CD4-positive, CD25-positive, alpha-beta regulatory T cell (primary cell): ENCODE data around the gene NFAT5. TPM values are rescaled to one million over a fixed set of nuclear protein-coding genes. Genes with fewer than 3 reads are reported as not detected.
A peak's percentile ranks its signal among the peaks of the same experiment; 100 is the strongest.
"Not testable (repeated sequence)": the region's sequence is repeated elsewhere in the genome, so short reads cannot be mapped to it uniquely, and the experiment has no call there.

Experiments used
- ATAC-seq, 2 donors: fragments of 150-1000 bp; cut with Tn5 transposase; one replicate each; pipeline ENCODE4 v1.10.0; 2021; ENCODE audit warnings: low read depth in 2 of 2, moderate number of reproducible peaks in 2 of 2, moderate library complexity in 1 of 2
- DNase-seq, 3 donors: peaks; one replicate each; pipeline versions ENCODE4 v3.0.0 to v3.0.0-alpha.2; 2012 to 2022; ENCODE audit warnings: mixed read lengths in 1 of 3
- H3K27ac ChIP-seq: one replicate; pipeline ENCODE4 v1.7.0; 2013; ENCODE audit warnings: mild to moderate bottlenecking, low read length; ENCODE audit not compliant: insufficient read depth, poor library complexity, severe bottlenecking
- H3K27me3 ChIP-seq: one replicate; pipeline ENCODE4 v1.7.0; 2013; ENCODE audit warnings: low read length; ENCODE audit not compliant: control insufficient read depth, insufficient read depth
- H3K36me3 ChIP-seq: one replicate; pipeline ENCODE4 v1.7.0; 2013; ENCODE audit warnings: mild to moderate bottlenecking, low read length, moderate library complexity; ENCODE audit not compliant: control insufficient read depth, insufficient read depth
- H3K4me1 ChIP-seq: 2 replicates; pipeline ENCODE4 v1.7.0; 2013; ENCODE audit warnings: mild to moderate bottlenecking, low read length; ENCODE audit not compliant: insufficient read depth, control insufficient read depth, poor library complexity, severe bottlenecking
- H3K4me3 ChIP-seq: one replicate; pipeline ENCODE4 v1.7.0; 2013; ENCODE audit warnings: low read depth, mild to moderate bottlenecking, low read length, moderate library complexity
- H3K9me3 ChIP-seq, 2 experiments: 1 replicate in 1 of 2; 2 replicates in 1 of 2; pipeline ENCODE4 v1.7.0; 2013; ENCODE audit warnings: low read length in 2 of 2, mild to moderate bottlenecking in 1 of 2, moderate library complexity in 1 of 2; ENCODE audit not compliant: control insufficient read depth in 2 of 2
- H3K27ac Mint-ChIP-seq, 3 donors: one replicate each; pipeline ENCODE4 v1.8.0; 2020 to 2022; ENCODE audit warnings: mild to moderate bottlenecking in 3 of 3, mixed read lengths in 3 of 3, moderate library complexity in 2 of 3
- H3K27me3 Mint-ChIP-seq: one replicate; pipeline ENCODE4 v1.8.0; 2022; ENCODE audit warnings: mild to moderate bottlenecking, mixed read lengths
- H3K36me3 Mint-ChIP-seq: one replicate; pipeline ENCODE4 v1.8.0; 2020; ENCODE audit warnings: mixed read lengths
- H3K4me1 Mint-ChIP-seq, 4 donors: one replicate each; pipeline ENCODE4 v1.8.0; 2020 to 2022; ENCODE audit warnings: mixed read lengths in 4 of 4, mild to moderate bottlenecking in 1 of 4
- H3K4me3 Mint-ChIP-seq, 4 donors: one replicate each; pipeline ENCODE4 v1.8.0; 2020 to 2022; ENCODE audit warnings: mild to moderate bottlenecking in 4 of 4, mixed read lengths in 4 of 4, moderate library complexity in 3 of 4
- H3K9me3 Mint-ChIP-seq, 7 donors: one replicate each; pipeline ENCODE4 v1.8.0; 2020 to 2022; ENCODE audit warnings: mixed read lengths in 7 of 7, mild to moderate bottlenecking in 3 of 7, moderate library complexity in 2 of 7
- polyA plus RNA-seq, 4 donors: library from polyadenylated mRNA; unstranded; fragments of 300-500 nt; fragmentation: Illumina TruSeq; gene quantifications; one replicate each; pipeline ENCODE4 v1.2.3, GENCODE V29; 2021
- total RNA-seq: library from RNA; stranded (reverse); gene quantifications from one replicate; pipeline ENCODE4 v1.2.3, GENCODE V29; 2022

Gene NFAT5, protein sequence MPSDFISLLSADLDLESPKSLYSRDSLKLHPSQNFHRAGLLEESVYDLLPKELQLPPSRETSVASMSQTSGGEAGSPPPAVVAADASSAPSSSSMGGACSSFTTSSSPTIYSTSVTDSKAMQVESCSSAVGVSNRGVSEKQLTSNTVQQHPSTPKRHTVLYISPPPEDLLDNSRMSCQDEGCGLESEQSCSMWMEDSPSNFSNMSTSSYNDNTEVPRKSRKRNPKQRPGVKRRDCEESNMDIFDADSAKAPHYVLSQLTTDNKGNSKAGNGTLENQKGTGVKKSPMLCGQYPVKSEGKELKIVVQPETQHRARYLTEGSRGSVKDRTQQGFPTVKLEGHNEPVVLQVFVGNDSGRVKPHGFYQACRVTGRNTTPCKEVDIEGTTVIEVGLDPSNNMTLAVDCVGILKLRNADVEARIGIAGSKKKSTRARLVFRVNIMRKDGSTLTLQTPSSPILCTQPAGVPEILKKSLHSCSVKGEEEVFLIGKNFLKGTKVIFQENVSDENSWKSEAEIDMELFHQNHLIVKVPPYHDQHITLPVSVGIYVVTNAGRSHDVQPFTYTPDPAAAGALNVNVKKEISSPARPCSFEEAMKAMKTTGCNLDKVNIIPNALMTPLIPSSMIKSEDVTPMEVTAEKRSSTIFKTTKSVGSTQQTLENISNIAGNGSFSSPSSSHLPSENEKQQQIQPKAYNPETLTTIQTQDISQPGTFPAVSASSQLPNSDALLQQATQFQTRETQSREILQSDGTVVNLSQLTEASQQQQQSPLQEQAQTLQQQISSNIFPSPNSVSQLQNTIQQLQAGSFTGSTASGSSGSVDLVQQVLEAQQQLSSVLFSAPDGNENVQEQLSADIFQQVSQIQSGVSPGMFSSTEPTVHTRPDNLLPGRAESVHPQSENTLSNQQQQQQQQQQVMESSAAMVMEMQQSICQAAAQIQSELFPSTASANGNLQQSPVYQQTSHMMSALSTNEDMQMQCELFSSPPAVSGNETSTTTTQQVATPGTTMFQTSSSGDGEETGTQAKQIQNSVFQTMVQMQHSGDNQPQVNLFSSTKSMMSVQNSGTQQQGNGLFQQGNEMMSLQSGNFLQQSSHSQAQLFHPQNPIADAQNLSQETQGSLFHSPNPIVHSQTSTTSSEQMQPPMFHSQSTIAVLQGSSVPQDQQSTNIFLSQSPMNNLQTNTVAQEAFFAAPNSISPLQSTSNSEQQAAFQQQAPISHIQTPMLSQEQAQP (N-terminal part only)
- total RNA-seq (57.6 TPM), polyA plus RNA-seq (10 to 100 TPM in 2 of 4 donors, 1 to 10 TPM in 2; 7.0 to 12.0 (median 10.0) TPM)

GRCh38 chr16:69565671-69566239 lies at the start of gene NFAT5:
NFAT5 (plus strand) TSS chr16:69565966; CDS start chr16:69566302, 336 bp downstream.
- H3K36me3 ChIP-seq, result no peaks in the 10 kb centered on the region
- peak within 1 kb of the TSS; percentile 96 to 99 (median 98) for H3K4me3 Mint-ChIP-seq
- peak within 1 kb of the TSS; percentile 88 for H3K27ac ChIP-seq
- no peaks in the 10 kb centered on the region for H3K27me3 ChIP-seq
- ATAC-seq (peak; percentile 75 to 77), DNase-seq (peak; percentile 80 to 94 (median 89))
- H3K4me3 ChIP-seq, result peak within 1 kb of the TSS; percentile 95
- no peaks in the 10 kb centered on the region for H3K9me3 ChIP-seq
- H3K36me3 Mint-ChIP-seq, result peaks cover 3% of the 10 kb centered on the region
- H3K27me3 Mint-ChIP-seq, result peaks cover 13% of the 10 kb centered on the region
- H3K4me1 ChIP-seq, result peaks cover 48% of the 10 kb centered on the region
- H3K9me3 Mint-ChIP-seq, result peaks cover 0 to 4% (median 0%) of the 10 kb centered on the region in 7 donors
- peak within 1 kb of the TSS; percentile 97 to 99 (median 97) for H3K27ac Mint-ChIP-seq
- peaks cover 34 to 52% (median 46%) of the 10 kb centered on the region in 4 donors for H3K4me1 Mint-ChIP-seq

GRCh38 chr16:69517914-69518313 lies 47.9 kb upstream of the NFAT5 start:
- not testable (repeated sequence) for DNase-seq, H3K27me3 Mint-ChIP-seq, H3K9me3 ChIP-seq, H3K9me3 Mint-ChIP-seq, H3K4me1 Mint-ChIP-seq, H3K36me3 ChIP-seq, H3K27ac ChIP-seq, ATAC-seq, H3K27ac Mint-ChIP-seq, H3K4me3 Mint-ChIP-seq, H3K4me3 ChIP-seq, H3K4me1 ChIP-seq, H3K36me3 Mint-ChIP-seq, H3K27me3 ChIP-seq

DNA sequence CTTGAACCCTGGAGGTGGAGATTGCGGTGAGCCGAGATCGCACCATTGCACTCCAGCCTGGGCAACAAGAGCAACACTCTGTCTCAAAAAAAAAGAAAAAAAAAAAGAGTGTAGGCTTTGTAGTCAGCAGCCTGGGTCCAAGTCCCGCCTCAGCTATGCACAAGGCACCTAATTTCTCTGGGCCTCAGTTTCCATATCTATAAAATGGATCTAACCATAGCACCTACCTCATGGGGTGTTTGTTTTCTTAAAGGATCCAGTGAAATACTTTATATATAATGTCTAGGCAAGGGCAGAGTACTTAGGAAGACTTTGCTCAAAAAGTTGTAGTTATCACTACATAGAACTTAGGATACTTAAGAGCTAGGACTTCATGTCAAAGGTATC lies 45.4 kb upstream of the NFAT5 start:
- no peaks in the 10 kb centered on the region for H3K27me3 Mint-ChIP-seq
- no peaks in the 10 kb centered on the region for H3K27me3 ChIP-seq
- H3K36me3 ChIP-seq, result no peaks in the 10 kb centered on the region
- no peaks in the 10 kb centered on the region for H3K36me3 Mint-ChIP-seq
- H3K27ac ChIP-seq, result no peak overlapping the region
- H3K4me3 ChIP-seq, result no peak overlapping the region
- no peak overlapping the region for H3K4me3 Mint-ChIP-seq
- no peaks in the 10 kb centered on the region for H3K9me3 ChIP-seq
- ATAC-seq, result no peak
- no peak for DNase-seq
- H3K4me1 ChIP-seq, result no peaks in the 10 kb centered on the region
- no peak overlapping the region for H3K27ac Mint-ChIP-seq
- peaks cover 0 to 2% (median 0%) of the 10 kb centered on the region in 7 donors for H3K9me3 Mint-ChIP-seq
- no peaks in the 10 kb centered on the region for H3K4me1 Mint-ChIP-seq

DNA sequence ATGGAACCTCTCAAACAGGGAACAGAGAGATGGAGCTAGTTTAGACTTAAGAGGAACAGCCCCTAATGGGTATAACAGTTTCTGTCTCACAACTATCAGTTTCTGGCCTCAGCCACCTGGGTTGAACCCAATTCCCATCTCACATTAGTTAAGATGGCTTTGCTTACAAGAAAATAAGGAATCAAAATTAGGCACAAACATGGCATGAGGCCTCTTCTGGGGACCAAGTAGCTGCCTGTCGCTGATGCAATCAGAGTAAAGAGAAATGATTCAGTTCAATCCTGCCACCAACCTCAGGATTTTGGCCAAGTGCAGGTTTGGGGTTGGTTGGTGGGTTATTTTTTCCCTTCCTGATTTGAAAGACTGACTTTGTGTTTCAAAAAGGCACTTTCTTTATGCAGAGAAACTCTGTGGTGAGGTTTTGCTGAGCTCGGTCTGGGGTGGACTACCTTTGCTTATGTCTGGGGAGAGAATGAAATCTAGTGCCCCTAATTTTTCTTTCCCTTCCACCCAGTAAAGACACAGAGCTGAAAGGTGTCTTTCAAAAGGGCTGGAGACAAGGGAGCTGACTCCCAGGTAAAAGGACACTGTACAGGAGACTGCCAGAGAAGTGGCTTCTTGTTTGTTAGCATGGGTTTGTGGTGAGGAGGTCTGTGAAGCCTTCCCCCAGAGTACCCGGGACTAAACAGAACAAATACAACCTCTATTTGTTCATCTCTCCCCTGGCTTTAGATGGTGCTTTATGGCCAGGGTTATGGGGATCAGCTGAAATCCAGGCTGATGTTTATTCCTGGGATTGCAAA lies 44.8 kb upstream of the NFAT5 start:
- no peaks in the 10 kb centered on the region for H3K36me3 ChIP-seq
- peaks cover 0 to 2% (median 0%) of the 10 kb centered on the region in 7 donors for H3K9me3 Mint-ChIP-seq
- DNase-seq, result no peak
- H3K4me3 ChIP-seq, result no peak overlapping the region
- no peak overlapping the region for H3K27ac Mint-ChIP-seq
- no peaks in the 10 kb centered on the region for H3K9me3 ChIP-seq
- no peak overlapping the region for H3K27ac ChIP-seq
- ATAC-seq, result no peak
- H3K4me1 Mint-ChIP-seq, result no peaks in the 10 kb centered on the region
- H3K27me3 Mint-ChIP-seq, result no peaks in the 10 kb centered on the region
- H3K36me3 Mint-ChIP-seq, result no peaks in the 10 kb centered on the region
- no peaks in the 10 kb centered on the region for H3K27me3 ChIP-seq
- H3K4me1 ChIP-seq, result no peaks in the 10 kb centered on the region
- no peak overlapping the region for H3K4me3 Mint-ChIP-seq

DNA sequence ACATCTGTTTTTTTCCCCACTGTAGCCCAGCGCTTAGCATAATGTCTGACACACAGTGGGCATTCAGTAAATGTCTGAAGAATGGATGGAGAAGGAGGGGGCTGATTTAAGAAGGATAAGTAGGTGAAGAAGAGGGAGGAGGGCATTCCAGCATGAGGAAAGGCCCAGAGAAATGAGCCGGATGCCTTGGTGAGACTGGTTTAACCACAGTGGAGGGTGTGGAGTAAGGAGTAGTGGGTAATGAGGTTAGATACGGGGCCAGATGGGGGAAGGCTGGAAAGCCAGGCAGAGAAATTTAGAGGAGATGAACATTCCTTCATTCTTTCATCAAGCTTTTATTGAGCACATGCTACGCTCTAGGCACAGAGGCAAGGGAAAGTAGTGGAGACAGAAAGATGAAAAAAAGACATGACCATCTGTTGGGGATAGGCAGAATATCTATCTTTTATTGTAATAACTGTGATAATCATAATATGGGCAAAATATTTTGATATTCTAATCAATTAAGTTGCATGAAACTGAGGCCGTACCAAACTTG lies 43.7 kb upstream of the NFAT5 start:
- H3K4me3 Mint-ChIP-seq, result no peak overlapping the region
- no peaks in the 10 kb centered on the region for H3K36me3 Mint-ChIP-seq

GRCh38 chr16:69522732-69523404 lies 42.9 kb upstream of the NFAT5 start:
- Histone ChIP-seq H3K9me3 (no peaks in the 10 kb centered on the region), H3K4me3 (no peak overlapping the region), H3K27me3 (no peaks in the 10 kb centered on the region), H3K27ac (no peak overlapping the region), H3K4me1 (no peaks in the 10 kb centered on the region), H3K36me3 (no peaks in the 10 kb centered on the region)
- ATAC-seq (no peak), DNase-seq (peak in 1 of 3 donors; percentile 21)
- H3K36me3 Mint-ChIP-seq, result no peaks in the 10 kb centered on the region
- no peak overlapping the region for H3K27ac Mint-ChIP-seq
- no peak overlapping the region for H3K4me3 Mint-ChIP-seq
- H3K4me1 Mint-ChIP-seq, result no peaks in the 10 kb centered on the region
- H3K27me3 Mint-ChIP-seq, result no peaks in the 10 kb centered on the region
- H3K9me3 Mint-ChIP-seq, result peaks cover 0 to 2% (median 0%) of the 10 kb centered on the region in 7 donors

More for the DNA sequence above, 43.7 kb upstream of the NFAT5 start:
- H3K27me3 ChIP-seq, result no peaks in the 10 kb centered on the region
- peaks cover 0 to 2% (median 0%) of the 10 kb centered on the region in 7 donors for H3K9me3 Mint-ChIP-seq
- no peaks in the 10 kb centered on the region for H3K27me3 Mint-ChIP-seq
- DNase-seq, result no peak
- no peaks in the 10 kb centered on the region for H3K4me1 ChIP-seq
- H3K27ac Mint-ChIP-seq, result no peak overlapping the region
- no peak for ATAC-seq
- H3K36me3 ChIP-seq, result no peaks in the 10 kb centered on the region
- H3K4me3 ChIP-seq, result no peak overlapping the region
- no peaks in the 10 kb centered on the region for H3K4me1 Mint-ChIP-seq
- no peak overlapping the region for H3K27ac ChIP-seq
- no peaks in the 10 kb centered on the region for H3K9me3 ChIP-seq
